ENCODE data around the gene OSTN.

DNA sequence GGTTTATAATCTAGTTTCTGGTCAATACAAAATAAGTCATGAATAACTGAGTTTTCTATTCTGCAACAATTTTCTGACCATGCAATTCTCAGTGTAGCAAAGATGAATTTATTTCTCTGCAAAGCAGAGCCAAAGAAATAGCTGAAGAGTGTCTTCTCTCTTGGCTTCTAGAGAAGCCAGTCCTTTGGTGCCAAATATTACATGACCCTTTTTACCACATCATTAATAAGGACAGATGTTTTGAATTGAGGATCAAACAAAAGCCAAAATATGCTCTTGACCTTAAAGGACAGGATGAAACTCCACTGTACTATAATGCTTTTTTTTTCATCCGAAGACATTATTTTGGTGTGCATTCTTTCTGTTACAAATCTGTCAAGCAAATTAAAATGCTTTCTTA is 40.2 kb upstream of the OSTN start:
- TF ChIP-seq, protein P1, sequence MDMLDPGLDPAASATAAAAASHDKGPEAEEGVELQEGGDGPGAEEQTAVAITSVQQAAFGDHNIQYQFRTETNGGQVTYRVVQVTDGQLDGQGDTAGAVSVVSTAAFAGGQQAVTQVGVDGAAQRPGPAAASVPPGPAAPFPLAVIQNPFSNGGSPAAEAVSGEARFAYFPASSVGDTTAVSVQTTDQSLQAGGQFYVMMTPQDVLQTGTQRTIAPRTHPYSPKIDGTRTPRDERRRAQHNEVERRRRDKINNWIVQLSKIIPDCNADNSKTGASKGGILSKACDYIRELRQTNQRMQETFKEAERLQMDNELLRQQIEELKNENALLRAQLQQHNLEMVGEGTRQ (IDR thresholded peaks at IDR 0.05; ENCODE audit: borderline replicate concordance, low read depth, low read length): no peak
- TF ChIP-seq, protein P2, sequence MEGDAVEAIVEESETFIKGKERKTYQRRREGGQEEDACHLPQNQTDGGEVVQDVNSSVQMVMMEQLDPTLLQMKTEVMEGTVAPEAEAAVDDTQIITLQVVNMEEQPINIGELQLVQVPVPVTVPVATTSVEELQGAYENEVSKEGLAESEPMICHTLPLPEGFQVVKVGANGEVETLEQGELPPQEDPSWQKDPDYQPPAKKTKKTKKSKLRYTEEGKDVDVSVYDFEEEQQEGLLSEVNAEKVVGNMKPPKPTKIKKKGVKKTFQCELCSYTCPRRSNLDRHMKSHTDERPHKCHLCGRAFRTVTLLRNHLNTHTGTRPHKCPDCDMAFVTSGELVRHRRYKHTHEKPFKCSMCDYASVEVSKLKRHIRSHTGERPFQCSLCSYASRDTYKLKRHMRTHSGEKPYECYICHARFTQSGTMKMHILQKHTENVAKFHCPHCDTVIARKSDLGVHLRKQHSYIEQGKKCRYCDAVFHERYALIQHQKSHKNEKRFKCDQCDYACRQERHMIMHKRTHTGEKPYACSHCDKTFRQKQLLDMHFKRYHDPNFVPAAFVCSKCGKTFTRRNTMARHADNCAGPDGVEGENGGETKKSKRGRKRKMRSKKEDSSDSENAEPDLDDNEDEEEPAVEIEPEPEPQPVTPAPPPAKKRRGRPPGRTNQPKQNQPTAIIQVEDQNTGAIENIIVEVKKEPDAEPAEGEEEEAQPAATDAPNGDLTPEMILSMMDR (IDR thresholded peaks at IDR 0.05): no peak
- TF ChIP-seq EZH2phosphoT487 (IDR thresholded peaks at IDR 0.05; ENCODE audit: borderline replicate concordance, low read depth) (no peak), NRF1 (IDR thresholded peaks at IDR 0.05; ENCODE audit: low read depth, low read length) (no peak), JUND (IDR thresholded peaks at IDR 0.05) (no peak), CHD2 (IDR thresholded peaks at IDR 0.05; ENCODE audit: low read length, partially characterized antibody) (no peak), EP300 (IDR thresholded peaks at IDR 0.05; ENCODE audit: borderline replicate concordance in 1 of 2, low read depth in 1 of 2, low read length in 1 of 2) (no peak), NFIC (IDR thresholded peaks at IDR 0.05; ENCODE audit: borderline replicate concordance) (no peak), RAD21 (IDR thresholded peaks at IDR 0.05; ENCODE audit: low read length) (no peak), POLR2AphosphoS5 (IDR thresholded peaks at IDR 0.05; ENCODE audit: low read depth, low read length) (no peak)
- TF ChIP-seq, protein P3, sequence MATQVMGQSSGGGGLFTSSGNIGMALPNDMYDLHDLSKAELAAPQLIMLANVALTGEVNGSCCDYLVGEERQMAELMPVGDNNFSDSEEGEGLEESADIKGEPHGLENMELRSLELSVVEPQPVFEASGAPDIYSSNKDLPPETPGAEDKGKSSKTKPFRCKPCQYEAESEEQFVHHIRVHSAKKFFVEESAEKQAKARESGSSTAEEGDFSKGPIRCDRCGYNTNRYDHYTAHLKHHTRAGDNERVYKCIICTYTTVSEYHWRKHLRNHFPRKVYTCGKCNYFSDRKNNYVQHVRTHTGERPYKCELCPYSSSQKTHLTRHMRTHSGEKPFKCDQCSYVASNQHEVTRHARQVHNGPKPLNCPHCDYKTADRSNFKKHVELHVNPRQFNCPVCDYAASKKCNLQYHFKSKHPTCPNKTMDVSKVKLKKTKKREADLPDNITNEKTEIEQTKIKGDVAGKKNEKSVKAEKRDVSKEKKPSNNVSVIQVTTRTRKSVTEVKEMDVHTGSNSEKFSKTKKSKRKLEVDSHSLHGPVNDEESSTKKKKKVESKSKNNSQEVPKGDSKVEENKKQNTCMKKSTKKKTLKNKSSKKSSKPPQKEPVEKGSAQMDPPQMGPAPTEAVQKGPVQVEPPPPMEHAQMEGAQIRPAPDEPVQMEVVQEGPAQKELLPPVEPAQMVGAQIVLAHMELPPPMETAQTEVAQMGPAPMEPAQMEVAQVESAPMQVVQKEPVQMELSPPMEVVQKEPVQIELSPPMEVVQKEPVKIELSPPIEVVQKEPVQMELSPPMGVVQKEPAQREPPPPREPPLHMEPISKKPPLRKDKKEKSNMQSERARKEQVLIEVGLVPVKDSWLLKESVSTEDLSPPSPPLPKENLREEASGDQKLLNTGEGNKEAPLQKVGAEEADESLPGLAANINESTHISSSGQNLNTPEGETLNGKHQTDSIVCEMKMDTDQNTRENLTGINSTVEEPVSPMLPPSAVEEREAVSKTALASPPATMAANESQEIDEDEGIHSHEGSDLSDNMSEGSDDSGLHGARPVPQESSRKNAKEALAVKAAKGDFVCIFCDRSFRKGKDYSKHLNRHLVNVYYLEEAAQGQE (IDR thresholded peaks at IDR 0.05; ENCODE audit: low read depth, low read length): no peak
- TF ChIP-seq, protein P4, sequence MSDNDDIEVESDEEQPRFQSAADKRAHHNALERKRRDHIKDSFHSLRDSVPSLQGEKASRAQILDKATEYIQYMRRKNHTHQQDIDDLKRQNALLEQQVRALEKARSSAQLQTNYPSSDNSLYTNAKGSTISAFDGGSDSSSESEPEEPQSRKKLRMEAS (IDR thresholded peaks at IDR 0.05; ENCODE audit: low read depth): no peak
